Endothelial cell of umbilical vein (primary cell): ENCODE data around the gene ARHGEF26. TPM values are rescaled to one million over a fixed set of nuclear protein-coding genes. Genes with fewer than 3 reads are reported as not detected.

Experiments
- BruUV-seq: library from RNA; stranded (reverse); fragments of 400-500 nt; replicated peaks from 2 replicates; lab custom pipeline; 2021; lab: Mats Ljungman, UMichigan
- CTCF ChIA-PET: fragments of 300-600, 350-600 bp; sonication (Branson Sonifier 250); formaldehyde crosslinking; loops from one replicate; lab custom pipeline; 2021; ENCODE audit warnings: antibody characterized with exemption, inconsistent platforms; lab: Charles Lee
- POLR2A ChIA-PET: fragments of 300-600, 350-600 bp; sonication (Branson Sonifier 250); formaldehyde crosslinking; loops from one replicate; lab custom pipeline; 2021; ENCODE audit warnings: antibody characterized with exemption, inconsistent platforms; lab: Charles Lee
- DNase-seq: peaks from one replicate; pipeline ENCODE4 v3.0.0-alpha.2; 2011; ENCODE audit warnings: low read depth, low spot score
- FAIRE-seq: peaks from 2 replicates; lab custom pipeline; 2011; peaks lifted over from hg19 to GRCh38; lab: Jason Lieb, UNC
- H2AFZ ChIP-seq: 2 replicates; pipeline ENCODE4 v1.6.0; 2012; ENCODE audit warnings: low read depth, low read length, control low read depth, inconsistent platforms
- H3K27ac ChIP-seq: 2 replicates; pipeline ENCODE4 v1.5.1; 2011; ENCODE audit warnings: low read depth, mild to moderate bottlenecking, control low read depth, low read length, moderate library complexity; ENCODE audit not compliant: insufficient read depth
- H3K27me3 ChIP-seq, 2 experiments: 2 replicates each; pipeline versions ENCODE4 v1.6.0 to v1.6.1; 2011; ENCODE audit warnings: low read length in 2 of 2, mixed read lengths in 1 of 2; ENCODE audit not compliant: control insufficient read depth in 2 of 2, insufficient read depth in 2 of 2
- H3K36me3 ChIP-seq, 2 experiments: 2 replicates in 1 of 2; 3 replicates in 1 of 2; pipeline ENCODE4 v1.5.1; 2011; ENCODE audit warnings: low read length in 2 of 2, mild to moderate bottlenecking in 1 of 2, moderate library complexity in 1 of 2; ENCODE audit not compliant: control insufficient read depth in 2 of 2, insufficient read depth in 2 of 2; ENCODE audit errors: extremely low read depth in 1 of 2
- H3K4me1 ChIP-seq: 3 replicates; pipeline ENCODE4 v1.5.1; 2011; ENCODE audit warnings: mild to moderate bottlenecking, low read length; ENCODE audit not compliant: control insufficient read depth, insufficient read depth; ENCODE audit errors: extremely low read depth
- H3K4me2 ChIP-seq: 2 replicates; pipeline ENCODE4 v1.6.1; 2011; ENCODE audit warnings: low read length, control low read depth, mixed read lengths; ENCODE audit not compliant: insufficient read depth
- H3K4me3 ChIP-seq, 3 experiments: fragments of 200-600 bp in 1 of 3; sonication (generic), shearing (Covaris generic) in 1 of 3; replicated peaks in 1 of 3; 2 replicates each; pipeline ENCODE4 v1.5.1; 2011 to 2016; ENCODE audit warnings: control low read depth in 3 of 3, low read length in 3 of 3, mild to moderate bottlenecking in 2 of 3, inconsistent platforms in 1 of 3, low read depth in 1 of 3, moderate library complexity in 1 of 3; ENCODE audit not compliant: insufficient read depth in 1 of 3
- H3K79me2 ChIP-seq: 2 replicates; pipeline ENCODE4 v1.6.0; 2012; ENCODE audit warnings: low read length, inconsistent platforms; ENCODE audit not compliant: control insufficient read depth, insufficient read depth
- H3K9ac ChIP-seq: replicated peaks from 2 replicates; pipeline ENCODE3; 2011; ENCODE audit warnings: low read length, control low read depth; ENCODE audit not compliant: insufficient read depth; ENCODE audit errors: extremely low read depth
- H3K9me1 ChIP-seq: replicated peaks from 3 replicates; pipeline ENCODE4 v1.6.0; 2011; ENCODE audit warnings: mild to moderate bottlenecking, low read length; ENCODE audit not compliant: control insufficient read depth, insufficient read depth; ENCODE audit errors: extremely low read depth
- H3K9me3 ChIP-seq: replicated peaks from 2 replicates; pipeline ENCODE4 v1.5.1; 2012; ENCODE audit warnings: low read length, inconsistent platforms; ENCODE audit not compliant: control insufficient read depth, insufficient read depth
- H4K20me1 ChIP-seq: replicated peaks from 2 replicates; pipeline ENCODE3; 2011; ENCODE audit warnings: mild to moderate bottlenecking, low read length; ENCODE audit not compliant: control insufficient read depth, insufficient read depth; ENCODE audit errors: extremely low read depth
- EZH2 ChIP-seq: IDR thresholded peaks from 2 replicates; pipeline ENCODE4 v1.6.1; 2012; ENCODE audit warnings: borderline replicate concordance, low read depth, mild to moderate bottlenecking, moderate library complexity, low read length, inconsistent platforms; ENCODE audit not compliant: severe bottlenecking
- FOS ChIP-seq: IDR thresholded peaks from 2 replicates; pipeline ENCODE4 v1.6.1; 2011; ENCODE audit warnings: mild to moderate bottlenecking, low read length, moderate library complexity, borderline replicate concordance; ENCODE audit not compliant: insufficient read depth
- GATA2 ChIP-seq: IDR thresholded peaks from 2 replicates; pipeline ENCODE4 v1.7.0; 2011; ENCODE audit warnings: low read depth, mild to moderate bottlenecking, moderate library complexity, mixed read lengths, low read length; ENCODE audit not compliant: insufficient read length, insufficient read depth
- JUN ChIP-seq: IDR thresholded peaks from 2 replicates; pipeline ENCODE4 v1.6.1; 2011; ENCODE audit warnings: borderline replicate concordance, low read depth; ENCODE audit not compliant: insufficient read length, insufficient read depth
- MYC ChIP-seq: IDR thresholded peaks from one replicate; pipeline ENCODE4 v1.6.1; 2011; ENCODE audit warnings: mild to moderate bottlenecking, low read depth, low read length
- POLR2A ChIP-seq: IDR thresholded peaks from 2 replicates; pipeline ENCODE4 v1.6.1; 2012; ENCODE audit warnings: low read depth, mild to moderate bottlenecking, control low read depth, low read length
- POLR2AphosphoS5 ChIP-seq: IDR thresholded peaks from 2 replicates; pipeline ENCODE4 v1.6.1; 2012; ENCODE audit warnings: low read depth, mild to moderate bottlenecking, control low read depth, low read length, moderate library complexity; ENCODE audit not compliant: insufficient read depth
- dilution Hi-C: fragments of 300-500 bp; cut with MboI; formaldehyde crosslinking; loops from one replicate; pipeline ENCODE4 v1.15.0; 2019; ENCODE audit warnings: low sequenced_read_pairs; ENCODE audit not compliant: extremely low pct_ligation_motif_present
- intact Hi-C: fragments of 100-400 bp; cut with micrococcal nuclease; formaldehyde crosslinking; loops from one replicate; pipeline ENCODE4 v1.10.0; 2022
- polyA plus RNA-seq, 4 experiments: library from polyadenylated mRNA; depleted of rRNA in 3 of 4; stranded (reverse) in 3 of 4; unstranded in 1 of 4; fragments of >200 nt; gene quantifications; 2 replicates each; pipeline versions ENCODE4 v1.2.1 to v1.2.3, GENCODE V29; 2011 to 2012; ENCODE audit warnings: missing spikeins in 1 of 4
- total RNA-seq: library from RNA; stranded (reverse); gene quantifications from 2 replicates; pipeline ENCODE4 v1.2.3, GENCODE V29; 2021
- TF ChIP-seq, protein P1 (sequence below), 2 donors: IDR thresholded peaks; 1 replicate in 1 of 2; 2 replicates in 1 of 2; pipeline ENCODE4 v1.5.1; 2011; ENCODE audit warnings: low read length in 2 of 2, mild to moderate bottlenecking in 2 of 2, moderate library complexity in 2 of 2, control low read depth in 1 of 2, inconsistent platforms in 1 of 2, low read depth in 1 of 2; ENCODE audit not compliant: insufficient read depth in 1 of 2; ENCODE audit errors: extremely low read depth in 1 of 2

ARHGEF26 gene
- total and polyA plus RNA-seq, 2 donors (not counting 3 experiments of a cell fraction or from before 2014, with no cell fraction given) = 0.57 to 2.9 TPM

DNA sequence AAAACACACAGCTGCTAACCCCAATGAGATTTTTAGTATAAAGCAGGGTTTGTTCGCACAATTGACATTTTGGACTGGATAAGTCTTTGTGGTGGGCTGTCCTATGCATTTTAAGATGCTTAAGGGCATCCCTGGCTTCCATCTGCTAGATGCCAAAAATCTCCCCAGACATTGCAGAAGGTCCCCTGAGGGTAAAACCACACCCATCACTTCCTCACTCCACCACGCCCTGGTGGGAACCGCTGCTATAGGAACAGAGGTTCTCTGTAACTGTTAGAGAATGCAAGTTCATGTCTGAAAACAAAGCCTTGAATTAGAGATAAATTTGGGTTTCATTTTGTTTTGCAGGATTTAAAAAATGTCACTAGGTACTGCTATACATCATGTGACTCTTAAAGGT, 67.7 kb downstream of the ARHGEF26 start:
- H3K9me3 ChIP-seq = no peaks in the 10 kb centered on the region
- intact Hi-C loops = no loop called here
- DNase-seq (no peak), FAIRE-seq (no peak)
- no peaks in the 10 kb centered on the region for H3K27me3 ChIP-seq
- TF ChIP-seq, protein P1, sequence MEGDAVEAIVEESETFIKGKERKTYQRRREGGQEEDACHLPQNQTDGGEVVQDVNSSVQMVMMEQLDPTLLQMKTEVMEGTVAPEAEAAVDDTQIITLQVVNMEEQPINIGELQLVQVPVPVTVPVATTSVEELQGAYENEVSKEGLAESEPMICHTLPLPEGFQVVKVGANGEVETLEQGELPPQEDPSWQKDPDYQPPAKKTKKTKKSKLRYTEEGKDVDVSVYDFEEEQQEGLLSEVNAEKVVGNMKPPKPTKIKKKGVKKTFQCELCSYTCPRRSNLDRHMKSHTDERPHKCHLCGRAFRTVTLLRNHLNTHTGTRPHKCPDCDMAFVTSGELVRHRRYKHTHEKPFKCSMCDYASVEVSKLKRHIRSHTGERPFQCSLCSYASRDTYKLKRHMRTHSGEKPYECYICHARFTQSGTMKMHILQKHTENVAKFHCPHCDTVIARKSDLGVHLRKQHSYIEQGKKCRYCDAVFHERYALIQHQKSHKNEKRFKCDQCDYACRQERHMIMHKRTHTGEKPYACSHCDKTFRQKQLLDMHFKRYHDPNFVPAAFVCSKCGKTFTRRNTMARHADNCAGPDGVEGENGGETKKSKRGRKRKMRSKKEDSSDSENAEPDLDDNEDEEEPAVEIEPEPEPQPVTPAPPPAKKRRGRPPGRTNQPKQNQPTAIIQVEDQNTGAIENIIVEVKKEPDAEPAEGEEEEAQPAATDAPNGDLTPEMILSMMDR (IDR thresholded peaks at IDR 0.05; ENCODE audit: extremely low read depth in 1 of 2, insufficient read depth in 1 of 2, low read depth in 1 of 2, low read length in 2 of 2) = no peak
- TF ChIP-seq POLR2A (no peak), FOS (no peak), GATA2 (no peak), POLR2AphosphoS5 (no peak), EZH2 (no peak), MYC (no peak), JUN (no peak)
- H3K36me3 ChIP-seq = no peaks in the 10 kb centered on the region
- H3K9ac ChIP-seq = no peak overlapping the region
- H3K79me2 ChIP-seq = no peaks in the 10 kb centered on the region
- ChIA-PET CTCF (interaction anchor here (1.2 kb wide), 1 partner anchor 9 kb away, joined by 4 read pairs; no protein-coding TSS in a partner anchor), POLR2A (no interaction called here)
- no TSS peak for BruUV-seq
- no peaks in the 10 kb centered on the region for H3K9me1 ChIP-seq
- no peak overlapping the region for H2AFZ ChIP-seq
- no peaks in the 10 kb centered on the region for H3K4me1 ChIP-seq
- H3K27ac ChIP-seq = no peak overlapping the region
- no peak overlapping the region for H3K4me2 ChIP-seq
- dilution Hi-C loops = no loop called here
- no peak overlapping the region for H3K4me3 ChIP-seq
- no peaks in the 10 kb centered on the region for H4K20me1 ChIP-seq
